GM19397 (cell line): Measurements from ENCODE around the gene CD83.
A peak's percentile ranks its signal among the peaks of the same experiment; 100 is the strongest.

Experiments used
- ATAC-seq: cut with Tn5 transposase; IDR thresholded peaks from one replicate; pipeline ENCODE4 v1.9.1; 2021; ENCODE audit warnings: mild to moderate bottlenecking, moderate library complexity; ENCODE audit not compliant: unreplicated experiment

Gene CD83

DNA sequence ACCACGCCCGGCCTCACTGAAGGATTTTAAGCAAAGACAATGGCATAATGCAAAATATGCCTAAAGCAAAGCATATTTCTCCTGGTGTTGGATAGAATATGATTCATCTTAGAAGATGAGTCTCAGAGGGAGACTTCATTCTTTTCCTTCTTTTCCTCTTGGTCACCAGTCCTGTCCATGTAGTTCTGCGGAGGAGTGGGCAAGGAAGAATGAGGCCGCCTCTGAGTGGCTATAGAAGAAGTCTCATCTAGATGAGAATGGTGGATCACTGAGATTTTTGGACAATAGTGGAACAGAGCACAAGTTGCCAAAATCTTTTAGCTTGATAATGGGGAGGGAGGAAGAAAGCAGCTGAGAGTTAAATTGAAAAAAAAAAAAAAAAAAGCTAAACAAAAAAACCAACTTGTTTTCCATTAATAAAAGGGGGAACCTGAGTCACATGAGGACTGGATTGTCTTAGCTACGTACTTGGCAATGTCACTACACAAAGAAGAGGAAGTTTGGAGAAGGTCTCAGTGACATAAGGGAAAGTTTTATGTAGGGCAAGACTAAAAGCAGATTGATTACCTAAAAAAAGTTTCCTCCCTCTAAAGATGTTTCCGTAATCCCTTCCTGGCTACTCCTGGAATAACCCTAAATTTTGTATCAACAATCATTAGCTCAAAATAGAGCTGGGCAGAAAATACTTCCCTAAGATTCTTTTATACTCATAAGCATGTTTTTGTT lies 6.0 kb downstream of the CD83 start:
- no peak for ATAC-seq

- no peak for ATAC-seq
Observed at GRCh38 chr6:14125346-14125745, 7.8 kb downstream of the CD83 start.

DNA sequence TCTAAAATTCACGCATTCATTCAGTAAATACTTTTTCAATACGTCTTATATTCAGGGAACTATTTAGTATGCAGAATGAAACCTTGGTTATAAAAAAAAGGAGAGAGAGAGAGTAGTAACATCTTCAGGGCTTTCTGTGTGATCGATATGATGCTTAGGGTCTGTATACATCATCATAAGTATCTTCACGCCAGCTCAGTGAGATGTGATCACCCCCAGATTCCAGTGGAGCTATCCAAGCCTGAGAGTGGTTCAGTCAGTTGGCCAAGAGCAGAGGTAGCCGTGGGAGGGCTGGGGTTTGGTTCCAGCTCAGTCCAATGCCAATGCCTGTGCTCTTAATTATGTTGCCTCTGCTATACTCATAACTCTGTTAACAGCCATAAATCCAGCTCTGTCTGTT lies 8.6 kb downstream of the CD83 start:
- ATAC-seq = no peak

DNA sequence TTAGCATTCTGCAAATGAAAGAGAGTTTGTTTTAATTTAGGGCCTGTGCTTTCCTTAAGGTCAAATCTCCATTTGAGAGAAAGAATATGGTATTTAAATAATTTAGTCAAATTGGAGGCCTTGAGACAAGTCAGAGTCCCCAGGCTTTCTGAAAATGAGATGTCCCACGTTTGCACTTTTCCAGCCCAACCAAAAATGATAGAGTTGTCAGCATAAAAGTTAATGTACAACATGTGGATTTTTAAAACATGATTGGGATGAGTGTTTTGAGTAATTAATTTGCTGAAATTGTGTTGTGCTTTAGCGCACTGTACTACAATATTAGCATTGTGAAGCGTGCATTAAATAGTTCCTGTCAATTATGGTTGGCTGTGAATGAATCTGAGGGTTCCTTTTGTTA lies 10.0 kb downstream of the CD83 start:
- ATAC-seq = no peak

DNA sequence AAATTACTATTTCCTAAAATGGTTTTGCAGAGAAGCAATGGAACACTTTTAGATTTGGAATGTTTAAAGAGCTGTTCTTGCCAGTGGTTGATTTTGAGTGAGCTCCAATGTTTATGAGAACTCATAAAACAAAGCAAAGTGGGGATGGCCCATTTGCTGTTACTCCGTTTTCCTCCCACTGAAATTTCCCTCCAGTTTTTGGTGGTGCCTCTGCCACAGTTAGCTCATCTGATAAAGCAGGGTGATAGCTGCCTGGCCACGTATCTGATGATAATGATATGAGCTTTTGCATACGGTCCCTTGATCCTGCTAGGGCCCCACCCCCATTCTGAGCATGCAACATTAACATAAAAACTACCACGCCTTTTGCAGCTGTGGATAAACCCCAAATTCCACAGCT lies 10.4 kb downstream of the CD83 start:
- no peak for ATAC-seq

DNA sequence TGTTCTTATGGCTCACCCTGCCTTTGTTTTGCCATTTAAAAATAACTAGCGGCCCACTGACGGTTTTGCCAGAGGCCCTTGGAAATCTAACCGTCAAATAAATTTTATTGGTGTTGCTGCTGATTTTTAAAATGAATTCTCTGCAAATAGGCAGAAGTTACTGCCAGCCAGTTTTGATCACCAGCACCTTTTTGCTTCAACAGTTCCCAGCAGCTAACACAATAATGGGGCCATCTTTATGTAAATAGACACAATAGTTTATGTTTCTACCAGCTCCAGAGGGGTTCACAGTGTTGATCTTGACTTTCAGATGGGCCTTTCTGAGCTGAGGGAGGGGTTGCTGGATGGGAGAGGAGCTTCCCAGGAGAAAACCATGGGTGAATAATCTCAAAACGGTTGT lies 11.2 kb downstream of the CD83 start:
- no peak for ATAC-seq

DNA sequence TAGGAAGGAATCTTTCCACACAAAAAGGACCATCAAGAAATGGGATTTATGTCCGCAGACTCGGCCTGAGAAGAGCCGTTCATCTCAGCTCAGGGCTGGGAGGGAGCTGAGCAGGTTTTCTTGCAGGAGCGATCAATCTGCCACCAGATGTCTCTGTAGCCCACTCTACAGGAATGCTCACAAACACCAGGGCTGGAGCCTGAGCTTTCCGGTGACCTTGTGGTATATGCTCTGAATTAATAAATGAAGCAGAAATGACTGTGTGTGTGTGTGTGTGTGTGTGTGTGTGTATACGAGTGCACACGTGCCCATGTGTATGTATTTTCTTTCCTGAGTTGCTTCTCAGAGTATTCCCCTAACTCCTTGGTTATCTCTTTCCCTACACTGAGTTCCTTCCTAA lies 12.0 kb downstream of the CD83 start:
- ATAC-seq = no peak

- no peak for ATAC-seq
Observed at GRCh38 chr6:14130435-14131075, 13.0 kb downstream of the CD83 start.

- no peak for ATAC-seq
Observed at GRCh38 chr6:14131579-14131978, 14.0 kb downstream of the CD83 start.

- ATAC-seq = no peak
Observed at GRCh38 chr6:14132244-14132920, 14.8 kb downstream of the CD83 start.

- no peak for ATAC-seq
Observed at GRCh38 chr6:14132921-14133275, 15.3 kb downstream of the CD83 start.

GRCh38 chr6:14134211-14134910 lies 16.8 kb downstream of the CD83 start:
- no peak for ATAC-seq

- no peak for ATAC-seq
Observed at GRCh38 chr6:14135893-14136539, 18.4 kb downstream of the CD83 start.

DNA sequence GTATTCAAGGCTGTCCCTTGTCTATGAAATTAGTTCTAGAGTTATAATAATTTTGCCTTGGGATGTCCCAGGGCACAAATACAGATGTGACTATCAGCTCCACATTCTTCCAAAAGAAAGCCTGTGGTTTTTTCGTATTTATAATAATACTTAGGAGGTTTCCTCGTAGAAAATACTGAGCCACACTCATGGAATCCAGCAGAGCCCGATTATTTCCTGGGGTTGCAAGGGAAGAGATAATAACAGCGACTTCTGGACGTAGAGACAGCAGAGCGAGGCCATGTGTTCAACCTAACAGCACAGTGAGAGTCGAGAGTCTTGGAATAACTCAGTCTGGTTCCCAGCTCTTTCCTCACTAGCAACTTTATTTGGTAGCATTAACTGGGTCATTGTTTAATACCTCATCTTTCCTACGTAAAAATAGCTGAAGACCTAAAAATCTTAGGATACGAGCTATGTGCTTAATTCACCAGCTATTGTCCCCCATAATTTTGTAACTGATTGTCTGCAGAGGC lies 21.2 kb downstream of the CD83 start:
- ATAC-seq = no peak

DNA sequence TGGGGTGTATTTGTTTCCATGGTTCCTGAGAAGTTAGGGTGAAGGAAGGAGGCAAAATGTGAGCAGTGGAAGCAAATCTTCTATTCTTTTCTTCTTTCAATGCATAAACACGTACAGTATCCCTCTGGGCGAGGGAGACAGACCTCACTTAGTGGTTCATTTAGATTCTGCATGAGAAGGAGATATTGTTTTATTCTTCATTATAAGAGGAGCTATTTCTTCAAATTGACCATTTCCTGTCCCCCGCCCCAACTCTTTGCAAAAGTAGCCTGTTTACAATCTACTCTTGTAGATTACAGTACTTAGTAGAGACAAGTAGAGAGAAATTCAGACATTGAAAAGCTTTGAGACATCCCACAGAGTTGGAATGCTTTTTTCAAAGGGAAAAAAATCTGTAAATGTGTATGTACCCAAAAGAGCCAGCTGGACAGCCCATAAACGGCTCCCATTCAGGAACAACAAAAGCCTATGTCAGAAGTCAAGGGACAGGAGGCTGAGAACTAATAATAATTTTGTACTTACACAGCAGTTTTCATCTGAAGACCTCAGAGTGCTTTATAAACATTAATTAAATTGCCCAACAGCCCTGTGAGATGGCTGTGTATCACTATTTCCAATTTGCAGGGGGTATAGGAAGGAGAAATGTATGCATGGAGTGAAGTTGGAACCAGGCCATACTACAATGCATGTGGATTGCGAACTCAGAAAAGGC lies 23.9 kb downstream of the CD83 start:
- no peak for ATAC-seq

DNA sequence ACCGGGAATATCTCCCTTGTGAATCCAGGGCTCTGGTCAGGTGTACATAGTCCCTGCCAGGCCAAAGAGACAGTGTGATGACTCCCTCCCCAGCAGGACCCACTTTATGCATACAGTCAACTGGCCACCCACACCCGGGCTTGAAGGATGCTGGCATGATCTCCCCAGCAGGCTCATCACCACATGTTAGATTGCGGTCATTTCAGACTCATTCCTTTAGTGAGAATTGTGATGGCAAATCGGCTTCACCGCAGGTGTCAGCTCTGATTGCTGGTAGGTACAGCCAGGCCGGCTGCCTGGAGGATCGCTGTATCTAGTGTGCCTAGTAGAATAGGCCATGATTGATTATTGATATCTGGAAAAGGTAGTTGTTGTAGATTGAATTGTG lies 24.5 kb downstream of the CD83 start:
- no peak for ATAC-seq

DNA sequence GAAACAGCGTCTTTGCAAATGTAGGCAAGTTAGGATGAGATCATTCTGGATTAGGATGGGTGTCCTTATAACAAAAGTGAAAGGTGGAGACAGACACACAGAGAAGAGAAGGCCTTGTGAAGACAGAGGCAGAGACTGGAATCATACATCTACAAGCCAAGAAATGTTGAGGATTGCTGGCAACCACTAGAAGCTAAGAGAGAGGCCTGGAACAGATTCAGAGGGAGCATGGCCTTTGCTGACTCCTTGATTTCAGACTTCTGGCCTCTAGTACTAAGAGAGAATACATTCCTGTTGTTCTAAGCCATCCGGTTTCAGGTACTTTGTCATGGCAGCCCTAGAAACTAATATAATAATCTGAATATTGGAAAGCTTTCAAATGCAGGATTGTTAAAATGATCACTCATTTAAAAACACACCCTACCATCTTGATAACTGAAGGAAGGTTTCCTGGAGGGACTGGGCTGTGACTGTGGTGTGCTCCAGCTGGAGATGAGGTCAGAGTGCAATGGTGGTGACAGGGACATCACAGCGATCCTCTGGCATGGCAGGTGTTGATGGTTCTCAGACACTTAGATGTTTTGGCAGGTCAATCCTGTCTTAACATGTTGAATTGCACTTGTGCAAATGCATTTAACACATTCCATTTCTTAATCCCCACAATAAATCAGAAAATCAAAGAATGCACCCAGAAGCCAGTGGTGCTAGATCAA lies 25.1 kb downstream of the CD83 start:
- ATAC-seq = no peak

GRCh38 chr6:14143305-14143704 lies 25.7 kb downstream of the CD83 start:
- no peak for ATAC-seq

- ATAC-seq = peak; percentile 63
Observed at GRCh38 chr6:14144678-14145113, 27.1 kb downstream of the CD83 start.
